K562 (cell line): Measurements from ENCODE around the gene PSMB8. TPM values are rescaled to one million over a fixed set of nuclear protein-coding genes. Genes with fewer than 3 reads are reported as not detected.

ENCODE experiments used
- ATF7 ChIP-seq: fragments of 450-650 bp; IDR thresholded peaks from 2 replicates; pipeline ENCODE4 v1.7.1; 2014; ENCODE audit warnings: mild to moderate bottlenecking, moderate library complexity
- BRD4 ChIP-seq: fragments of 200-600 bp; sonication (generic); IDR thresholded peaks from 2 replicates; pipeline ENCODE4 v1.6.1; 2017; ENCODE audit warnings: inconsistent platforms
- CEBPB ChIP-seq: fragments of 450-650 bp; IDR thresholded peaks from 2 replicates; pipeline ENCODE4 v1.6.1; 2016; ENCODE audit warnings: missing genetic modification characterization, missing compliant biosample characterization
- CHAMP1 ChIP-seq: fragments of 450-650 bp; IDR thresholded peaks from 2 replicates; pipeline ENCODE4 v1.6.1; 2016; ENCODE audit warnings: mild to moderate bottlenecking
- CHD1 ChIP-seq: fragments of 200-600 bp; sonication (generic); IDR thresholded peaks from one replicate; pipeline ENCODE4 v1.6.1; 2012; ENCODE audit warnings: mild to moderate bottlenecking, moderate library complexity, low read length, inconsistent platforms
- CREB1 ChIP-seq, 2 experiments: sonication (generic) in 1 of 2; formaldehyde crosslinking in 1 of 2; IDR thresholded peaks; 2 replicates each; pipeline versions ENCODE4 v1.6.1 to v1.8.0; 2012 to 2022; ENCODE audit warnings: inconsistent platforms in 1 of 2, mild to moderate bottlenecking in 1 of 2, missing genetic modification reagents in 1 of 2, moderate library complexity in 1 of 2
- E2F4 ChIP-seq: sonication (generic); formaldehyde crosslinking; IDR thresholded peaks from 2 replicates; pipeline ENCODE4 v1.8.0; 2022; ENCODE audit warnings: mild to moderate bottlenecking, low read depth, missing genetic modification reagents
- EP400 ChIP-seq: fragments of 450-650 bp; IDR thresholded peaks from 2 replicates; pipeline ENCODE4 v1.6.1; 2017; ENCODE audit warnings: antibody characterized with exemption, mild to moderate bottlenecking, moderate library complexity
- GATAD2A ChIP-seq: fragments of 450-650 bp; IDR thresholded peaks from 2 replicates; pipeline ENCODE4 v1.6.1; 2017
- GTF2A2 ChIP-seq: IDR thresholded peaks from 2 replicates; pipeline ENCODE4 v1.6.1; 2016; ENCODE audit warnings: mild to moderate bottlenecking, missing genetic modification characterization, missing compliant biosample characterization
- HDAC6 ChIP-seq: IDR thresholded peaks from 2 replicates; pipeline ENCODE4 v1.6.1; 2012; ENCODE audit warnings: low read depth, mild to moderate bottlenecking, control low read depth, inconsistent platforms, low read length, moderate library complexity
- HNRNPH1 ChIP-seq: fragments of 200-400 bp; formaldehyde crosslinking; optimal IDR thresholded peaks from 2 replicates; pipeline ENCODE3; 2017; ENCODE audit warnings: low read depth, mild to moderate bottlenecking, low read length, moderate library complexity
- KLF16 ChIP-seq: IDR thresholded peaks from 2 replicates; pipeline ENCODE4 v1.6.1; 2016; ENCODE audit warnings: antibody characterized with exemption
- MEF2D ChIP-seq: conservative IDR thresholded peaks from 2 replicates; pipeline ENCODE4 v1.6.1; 2016; ENCODE audit warnings: low read depth, missing genetic modification characterization, missing compliant biosample characterization
- NR3C1 ChIP-seq: sonication (generic); formaldehyde crosslinking; IDR thresholded peaks from 2 replicates; pipeline ENCODE4 v1.8.1; 2022; ENCODE audit warnings: missing genetic modification reagents
- PCBP1 ChIP-seq: fragments of 200-400 bp; formaldehyde crosslinking; IDR thresholded peaks from 2 replicates; pipeline ENCODE4 v1.6.1; 2018; ENCODE audit warnings: mild to moderate bottlenecking, low read depth, low read length; ENCODE audit not compliant: poor library complexity, severe bottlenecking
- SAFB2 ChIP-seq: fragments of 200-400 bp; formaldehyde crosslinking; IDR thresholded peaks from 2 replicates; pipeline ENCODE4 v1.6.1; 2018; ENCODE audit warnings: borderline replicate concordance, low read length, low read depth, moderate library complexity; ENCODE audit not compliant: severe bottlenecking
- STAG1 ChIP-seq: sonication (generic); formaldehyde crosslinking; IDR thresholded peaks from 2 replicates; pipeline ENCODE4 v1.5.0; 2020; ENCODE audit warnings: missing genetic modification reagents, borderline replicate concordance
- ZNF197 ChIP-seq: fragments of 200-800 bp; sonication (Bioruptor generic); IDR thresholded peaks from 2 replicates; pipeline ENCODE4 v1.6.1; 2016; ENCODE audit warnings: low read depth, missing genetic modification characterization, missing compliant biosample characterization
- ZNF384 ChIP-seq: IDR thresholded peaks from 2 replicates; pipeline ENCODE4 v1.6.1; 2012; ENCODE audit warnings: low read depth, low read length, improper control_type of control experiment
- ZNF780A ChIP-seq: fragments of 250-450 bp; sonication (Bioruptor Pico); IDR thresholded peaks from 2 replicates; pipeline ENCODE4 v1.5.0; 2021; ENCODE audit warnings: mild to moderate bottlenecking
- polyA plus RNA-seq, 8 experiments: library from polyadenylated mRNA; depleted of rRNA in 4 of 8; stranded (reverse) in 5 of 8; unstranded in 3 of 8; fragments of >200 nt; fragmentation: Nextera tagmentation in 2 of 8; fragmentation: Illumina TruSeq in 1 of 8; extraction: Ambion mirVana in 2 of 8; extraction: Trizol in 1 of 8; gene quantifications; 2 replicates each; pipeline versions ENCODE4 v1.2.1 to v1.2.3, GENCODE V29; 2011 to 2014; ENCODE audit warnings: inconsistent platforms in 1 of 8, missing spikeins in 1 of 8
- total RNA-seq, 7 experiments: library from RNA; depleted of rRNA in 6 of 7; stranded (reverse); fragments of >200 nt in 6 of 7; fragmentation: Illumina TruSeq in 2 of 7; extraction: Trizol in 2 of 7; gene quantifications; 2 replicates each; pipeline versions ENCODE4 v1.2.1 to v1.2.3, GENCODE V29; 2011 to 2021; ENCODE audit warnings: low replicate concordance in 1 of 7
- TF ChIP-seq, protein P1 (sequence below): sonication (generic); formaldehyde crosslinking; IDR thresholded peaks from 2 replicates; pipeline ENCODE4 v1.8.0; 2022; ENCODE audit warnings: missing genetic modification reagents, mild to moderate bottlenecking, borderline replicate concordance
- TF ChIP-seq, protein P2 (sequence below): fragments of 250-450 bp; sonication (Bioruptor Pico); IDR thresholded peaks from 2 replicates; pipeline ENCODE4 v1.5.0; 2022; ENCODE audit warnings: mild to moderate bottlenecking

The PSMB8 gene
- total and polyA plus RNA-seq, 9 of the 15 experiments (the other 6 are each of a cell fraction or from before 2014, with no cell fraction given): 0.71 to 4.0 (median 2.4) TPM

GRCh38 chr6:32857156-32857891 lies 13.5 kb upstream of the PSMB8 start (continued):
- TF ChIP-seq CREB1 (IDR thresholded peaks at IDR 0.05) (no peak), CREB1 (CRISPR knock-in tag; IDR thresholded peaks at IDR 0.05) (no peak), HNRNPH1 (no peak), ATF7 (no peak), EP400 (0 out of 2 replicates have a peak, but pooled peaks have one; percentile 11), CEBPB (no peak), ZNF780A (CRISPR knock-in tag) (no peak), STAG1 (CRISPR knock-in tag) (no peak), KLF16 (peak; percentile 78), NR3C1 (CRISPR knock-in tag) (no peak), PCBP1 (no peak), E2F4 (CRISPR knock-in tag) (no peak), SAFB2 (no peak), ZNF197 (CRISPR knock-in tag) (no peak), GATAD2A (0 out of 2 replicates have a peak, but pooled peaks have one; percentile 15), ZNF384 (peak; percentile 30; the same call in 1 of the 2 replicates), BRD4 (no peak), CHD1 (no peak), MEF2D (tag) (peak; percentile 79), HDAC6 (no peak), CHAMP1 (no peak), GTF2A2 (no peak)
- TF ChIP-seq, protein P1, sequence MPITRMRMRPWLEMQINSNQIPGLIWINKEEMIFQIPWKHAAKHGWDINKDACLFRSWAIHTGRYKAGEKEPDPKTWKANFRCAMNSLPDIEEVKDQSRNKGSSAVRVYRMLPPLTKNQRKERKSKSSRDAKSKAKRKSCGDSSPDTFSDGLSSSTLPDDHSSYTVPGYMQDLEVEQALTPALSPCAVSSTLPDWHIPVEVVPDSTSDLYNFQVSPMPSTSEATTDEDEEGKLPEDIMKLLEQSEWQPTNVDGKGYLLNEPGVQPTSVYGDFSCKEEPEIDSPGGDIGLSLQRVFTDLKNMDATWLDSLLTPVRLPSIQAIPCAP (CRISPR knock-in tag): no peak
- TF ChIP-seq, protein P2, sequence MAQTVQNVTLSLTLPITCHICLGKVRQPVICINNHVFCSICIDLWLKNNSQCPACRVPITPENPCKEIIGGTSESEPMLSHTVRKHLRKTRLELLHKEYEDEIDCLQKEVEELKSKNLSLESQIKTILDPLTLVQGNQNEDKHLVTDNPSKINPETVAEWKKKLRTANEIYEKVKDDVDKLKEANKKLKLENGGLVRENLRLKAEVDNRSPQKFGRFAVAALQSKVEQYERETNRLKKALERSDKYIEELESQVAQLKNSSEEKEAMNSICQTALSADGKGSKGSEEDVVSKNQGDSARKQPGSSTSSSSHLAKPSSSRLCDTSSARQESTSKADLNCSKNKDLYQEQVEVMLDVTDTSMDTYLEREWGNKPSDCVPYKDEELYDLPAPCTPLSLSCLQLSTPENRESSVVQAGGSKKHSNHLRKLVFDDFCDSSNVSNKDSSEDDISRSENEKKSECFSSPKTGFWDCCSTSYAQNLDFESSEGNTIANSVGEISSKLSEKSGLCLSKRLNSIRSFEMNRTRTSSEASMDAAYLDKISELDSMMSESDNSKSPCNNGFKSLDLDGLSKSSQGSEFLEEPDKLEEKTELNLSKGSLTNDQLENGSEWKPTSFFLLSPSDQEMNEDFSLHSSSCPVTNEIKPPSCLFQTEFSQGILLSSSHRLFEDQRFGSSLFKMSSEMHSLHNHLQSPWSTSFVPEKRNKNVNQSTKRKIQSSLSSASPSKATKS (CRISPR knock-in tag): no peak
